Measurements from ENCODE around the gene APOO.

GRCh38 chrX:23870041-23870440 is 37.7 kb downstream of the APOO start:
- TF ChIP-seq CTCF (IDR thresholded peaks at IDR 0.05), result no peak
- no peak for TF ChIP-seq POLR2A (IDR thresholded peaks at IDR 0.05)

Data from testis (tissue), 2 donors.